A172 (cell line): ENCODE measurements around the gene CA6. TPM values are rescaled to one million over a fixed set of nuclear protein-coding genes. Genes with fewer than 3 reads are reported as not detected.
A peak's percentile ranks its signal among the peaks of the same experiment; 100 is the strongest.
"Not testable (repeated sequence)": the region's sequence is repeated elsewhere in the genome, so short reads cannot be mapped to it uniquely, and the experiment has no call there.

Experiments used
- DNase-seq: peaks from one replicate; pipeline ENCODE4 v3.0.0-alpha.2; 2015; ENCODE audit warnings: low spot score
- total RNA-seq: library from RNA; depleted of rRNA; stranded (reverse); fragments of >200 nt; shearing (Covaris generic); gene quantifications from 2 replicates; pipeline ENCODE4 v1.2.3, GENCODE V29; 2014

CA6 gene
- total RNA-seq, 1 experiment from 2014 or later, result not detected

GRCh38 chr1:8926707-8927694 lies 18.7 kb upstream of the CA6 start:
- no peak for DNase-seq

- no peak for DNase-seq
Measured at GRCh38 chr1:8930116-8930515, 15.6 kb upstream of the CA6 start.

GRCh38 chr1:8937051-8937450 lies 8.6 kb upstream of the CA6 start:
- not testable (repeated sequence) for DNase-seq

GRCh38 chr1:8937701-8938100 lies 8.0 kb upstream of the CA6 start:
- DNase-seq, result no peak

- DNase-seq, result no peak
Measured at GRCh38 chr1:8938232-8938999, 7.3 kb upstream of the CA6 start.

GRCh38 chr1:8939000-8939265 lies 6.7 kb upstream of the CA6 start:
- no peak for DNase-seq

GRCh38 chr1:8939362-8939995 lies 6.2 kb upstream of the CA6 start:
- DNase-seq, result no peak

GRCh38 chr1:8941906-8942305 lies 3.8 kb upstream of the CA6 start:
- DNase-seq, result peak; percentile 53

GRCh38 chr1:8943498-8944405 lies 1.9 kb upstream of the CA6 start:
- peak; percentile 5 for DNase-seq

- no peak for DNase-seq
Measured at GRCh38 chr1:8947127-8947691, 1.5 kb downstream of the CA6 start.

- no peak for DNase-seq
Measured at GRCh38 chr1:8950309-8950708, 4.6 kb downstream of the CA6 start.

GRCh38 chr1:8951231-8951630 lies 5.6 kb downstream of the CA6 start:
- DNase-seq, result no peak

GRCh38 chr1:8955406-8955805 lies 9.7 kb downstream of the CA6 start:
- DNase-seq, result no peak

GRCh38 chr1:8956461-8957349 lies 11.0 kb downstream of the CA6 start:
- DNase-seq, result no peak

- DNase-seq, result peak; percentile 17
Measured at GRCh38 chr1:8962812-8963530, 17.3 kb downstream of the CA6 start.

GRCh38 chr1:8963963-8964362 lies 18.3 kb downstream of the CA6 start:
- DNase-seq, result no peak

GRCh38 chr1:8965121-8965820 lies 19.6 kb downstream of the CA6 start:
- DNase-seq, result no peak

- DNase-seq, result no peak
Measured at GRCh38 chr1:8966606-8967005, 20.9 kb downstream of the CA6 start.

GRCh38 chr1:8968902-8969301 lies 23.2 kb downstream of the CA6 start:
- DNase-seq, result not testable (repeated sequence)
